Large intestine (tissue), 3 donors: ENCODE measurements around the gene ANO7. TPM values are rescaled to one million over a fixed set of nuclear protein-coding genes. Genes with fewer than 3 reads are reported as not detected.
A peak's percentile ranks its signal among the peaks of the same experiment; 100 is the strongest.

Experiments used
- DNase-seq, 2 donors: peaks; one replicate each; pipeline versions ENCODE4 v3.0.0 to v3.0.0-alpha.2; 2013
- H3K27ac ChIP-seq: one replicate; pipeline ENCODE4 v1.5.1; 2013; ENCODE audit warnings: low read length
- H3K27me3 ChIP-seq: 2 replicates; pipeline ENCODE4 v1.6.1; 2013; ENCODE audit warnings: low read length; ENCODE audit not compliant: control insufficient read depth, insufficient read depth
- H3K36me3 ChIP-seq: 2 replicates; pipeline ENCODE4 v1.6.1; 2013; ENCODE audit warnings: low read length; ENCODE audit not compliant: control insufficient read depth, insufficient read depth
- H3K4me1 ChIP-seq: one replicate; pipeline ENCODE4 v1.6.1; 2013; ENCODE audit warnings: low read length; ENCODE audit not compliant: control insufficient read depth, insufficient read depth
- H3K4me3 ChIP-seq: one replicate; pipeline ENCODE4 v1.5.1; 2013; ENCODE audit warnings: low read length
- H3K9me3 ChIP-seq: one replicate; pipeline ENCODE4 v1.6.1; 2013; ENCODE audit warnings: mild to moderate bottlenecking, low read depth, low read length, moderate library complexity; ENCODE audit not compliant: control insufficient read depth
- WGBS: methylation state at CpG from one replicate; pipeline ENCODE4 v1.1.5; 2013; ENCODE audit warnings: low lambda C conversion rate; ENCODE audit not compliant: insufficient coverage; 5-methylcytosine and 5-hydroxymethylcytosine counted together
- polyA plus RNA-seq: library from polyadenylated mRNA; unstranded; fragments of 120-200 nt; gene quantifications from one replicate; pipeline ENCODE4 v1.2.1, GENCODE V29; 2013

Gene ANO7
- polyA plus RNA-seq, 1 donor = 31.7 TPM

DNA sequence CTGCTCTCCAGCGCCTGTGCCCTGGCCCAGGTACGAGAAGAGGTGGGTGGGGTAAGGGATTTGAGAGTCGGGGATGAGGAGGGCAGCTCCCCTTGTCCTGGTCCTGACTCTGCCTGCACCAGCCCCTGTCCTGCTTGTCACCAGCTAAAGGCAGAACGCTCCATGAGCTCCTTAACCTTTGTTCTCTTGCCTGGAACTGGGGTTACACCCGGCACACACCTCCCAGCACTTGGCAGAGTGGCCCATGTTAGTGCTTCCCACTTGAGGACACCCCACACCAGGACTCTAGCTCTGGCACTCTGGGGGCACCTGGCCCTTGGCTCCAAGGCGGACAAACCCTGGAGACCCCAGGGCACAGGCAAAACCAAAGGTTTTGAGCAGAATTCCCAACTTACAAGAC, 19.2 kb downstream of the ANO7 start:
- no CpG with 5 or more reads among the region's 6 CpGs for WGBS
- no peaks in the 10 kb centered on the region for H3K36me3 ChIP-seq
- no peaks in the 10 kb centered on the region for H3K4me1 ChIP-seq
- no peaks in the 10 kb centered on the region for H3K27me3 ChIP-seq
- H3K9me3 ChIP-seq = no peaks in the 10 kb centered on the region
- H3K4me3 ChIP-seq = no peak overlapping the region
- DNase-seq = no peak
- H3K27ac ChIP-seq = no peak overlapping the region

GRCh38 chr2:241208058-241208457, 19.6 kb downstream of the ANO7 start:
- H3K36me3 ChIP-seq = no peaks in the 10 kb centered on the region
- 100% methylated on average over 1 of the region's 6 CpGs for WGBS
- H3K4me1 ChIP-seq = no peaks in the 10 kb centered on the region

DNA sequence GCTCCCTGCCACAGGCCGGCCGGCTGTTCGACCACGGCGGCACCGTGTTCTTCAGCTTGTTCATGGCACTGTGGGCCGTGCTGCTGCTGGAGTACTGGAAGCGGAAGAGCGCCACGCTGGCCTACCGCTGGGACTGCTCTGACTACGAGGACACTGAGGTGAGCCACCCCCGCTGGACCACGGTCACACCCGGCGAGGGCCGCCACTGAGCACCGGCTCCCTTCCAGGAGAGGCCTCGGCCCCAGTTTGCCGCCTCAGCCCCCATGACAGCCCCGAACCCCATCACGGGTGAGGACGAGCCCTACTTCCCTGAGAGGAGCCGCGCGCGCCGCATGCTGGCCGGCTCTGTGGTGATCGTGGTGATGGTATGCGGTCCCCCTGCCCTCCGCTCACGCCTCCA, 20.8 kb downstream of the ANO7 start:
- no peaks in the 10 kb centered on the region for H3K27me3 ChIP-seq
- WGBS = no CpG with 5 or more reads among the region's 33 CpGs
- no peak overlapping the region for H3K27ac ChIP-seq
- no peak overlapping the region for H3K4me3 ChIP-seq
- no peak for DNase-seq
- no peaks in the 10 kb centered on the region for H3K4me1 ChIP-seq
- no peaks in the 10 kb centered on the region for H3K9me3 ChIP-seq
- no peaks in the 10 kb centered on the region for H3K36me3 ChIP-seq

More at GRCh38 chr2:241208058-241208457, 19.6 kb downstream of the ANO7 start:
- no peak overlapping the region for H3K4me3 ChIP-seq
- H3K27me3 ChIP-seq = no peaks in the 10 kb centered on the region
- H3K27ac ChIP-seq = no peak overlapping the region
- no peak for DNase-seq
- H3K9me3 ChIP-seq = no peaks in the 10 kb centered on the region

DNA sequence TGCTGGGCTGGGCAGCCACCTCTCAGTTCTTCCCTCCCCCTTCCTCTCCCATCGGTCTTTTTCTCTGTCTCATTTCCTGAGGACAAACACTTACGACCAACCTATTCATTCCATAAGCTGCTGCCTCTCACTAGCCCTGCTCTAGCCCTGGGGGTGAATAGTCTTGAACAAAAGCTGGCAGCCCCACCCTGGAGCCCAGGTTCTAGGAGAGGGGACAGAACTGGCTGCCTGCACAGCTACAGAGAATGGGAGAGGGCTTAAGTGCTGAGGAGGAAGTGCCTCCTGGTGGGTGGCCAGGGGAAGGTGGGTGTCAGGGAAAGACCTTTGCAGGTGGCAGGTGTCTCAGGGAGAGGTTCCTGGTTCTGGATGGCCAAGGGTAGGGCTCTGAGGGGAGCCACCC, 22.8 kb downstream of the ANO7 start:
- H3K27ac ChIP-seq = no peak overlapping the region
- WGBS = no CpG with 5 or more reads among the region's 2 CpGs
- H3K27me3 ChIP-seq = no peaks in the 10 kb centered on the region
- no peak overlapping the region for H3K4me3 ChIP-seq
- no peak for DNase-seq
- no peaks in the 10 kb centered on the region for H3K9me3 ChIP-seq
- H3K4me1 ChIP-seq = no peaks in the 10 kb centered on the region
- H3K36me3 ChIP-seq = no peaks in the 10 kb centered on the region

DNA sequence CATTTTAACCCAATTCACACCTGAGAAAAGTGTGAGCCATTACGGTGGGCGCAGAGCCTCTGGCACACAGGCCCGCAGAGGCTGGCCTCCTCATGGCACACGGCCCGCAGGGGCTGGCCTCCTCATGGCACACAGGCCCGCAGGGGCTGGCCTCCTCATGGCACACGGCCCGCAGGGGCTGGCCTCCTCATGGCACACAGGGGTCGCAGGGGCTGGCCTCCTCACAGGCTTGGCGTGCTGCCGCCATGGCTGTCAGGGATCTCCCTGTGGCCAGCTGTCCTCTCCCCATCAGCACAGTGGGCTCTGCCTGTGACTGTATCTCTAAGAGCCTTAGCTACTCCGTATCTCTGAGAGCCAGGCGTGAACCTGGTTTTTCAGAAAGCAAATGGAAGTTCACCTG, 24.6 kb downstream of the ANO7 start:
- no CpG with 5 or more reads among the region's 13 CpGs for WGBS
- Histone ChIP-seq H3K9me3 (no peaks in the 10 kb centered on the region), H3K36me3 (no peaks in the 10 kb centered on the region), H3K27ac (no peak overlapping the region), H3K27me3 (no peaks in the 10 kb centered on the region), H3K4me3 (no peak overlapping the region), H3K4me1 (no peaks in the 10 kb centered on the region)
- no peak for DNase-seq

DNA sequence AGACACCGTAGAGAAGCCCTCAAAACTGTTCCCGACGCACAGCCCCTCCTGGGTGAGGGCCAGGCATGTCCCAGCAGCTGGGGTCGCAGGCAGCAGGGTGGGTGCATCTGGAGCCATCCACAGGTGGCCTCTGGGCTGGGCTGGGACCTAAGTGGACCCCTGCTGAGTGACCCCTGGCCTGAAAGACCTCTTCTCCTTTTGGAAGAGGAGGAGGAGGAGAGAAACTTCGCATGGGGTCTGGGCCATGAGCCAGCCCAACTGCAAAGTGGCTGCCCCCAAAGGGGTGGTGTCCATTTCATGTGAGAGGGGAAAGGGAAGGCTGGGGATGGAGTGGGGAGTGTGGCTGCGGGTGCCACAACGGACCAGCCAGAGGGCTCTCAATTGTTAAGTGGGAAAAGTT, 25.1 kb downstream of the ANO7 start:
- Histone ChIP-seq H3K4me1 (peaks cover 2% of the 10 kb centered on the region), H3K27me3 (no peaks in the 10 kb centered on the region), H3K36me3 (no peaks in the 10 kb centered on the region), H3K4me3 (no peak overlapping the region), H3K27ac (no peak overlapping the region), H3K9me3 (no peaks in the 10 kb centered on the region)
- no CpG with 5 or more reads among the region's 7 CpGs for WGBS
- DNase-seq = no peak

GRCh38 chr2:241214209-241214608, 25.7 kb downstream of the ANO7 start:
- Histone ChIP-seq H3K4me1 (peaks cover 8% of the 10 kb centered on the region), H3K4me3 (no peak overlapping the region), H3K9me3 (no peaks in the 10 kb centered on the region), H3K27me3 (no peaks in the 10 kb centered on the region), H3K27ac (no peak overlapping the region), H3K36me3 (no peaks in the 10 kb centered on the region)
- no CpG with 5 or more reads among the region's 10 CpGs for WGBS
- no peak for DNase-seq

DNA sequence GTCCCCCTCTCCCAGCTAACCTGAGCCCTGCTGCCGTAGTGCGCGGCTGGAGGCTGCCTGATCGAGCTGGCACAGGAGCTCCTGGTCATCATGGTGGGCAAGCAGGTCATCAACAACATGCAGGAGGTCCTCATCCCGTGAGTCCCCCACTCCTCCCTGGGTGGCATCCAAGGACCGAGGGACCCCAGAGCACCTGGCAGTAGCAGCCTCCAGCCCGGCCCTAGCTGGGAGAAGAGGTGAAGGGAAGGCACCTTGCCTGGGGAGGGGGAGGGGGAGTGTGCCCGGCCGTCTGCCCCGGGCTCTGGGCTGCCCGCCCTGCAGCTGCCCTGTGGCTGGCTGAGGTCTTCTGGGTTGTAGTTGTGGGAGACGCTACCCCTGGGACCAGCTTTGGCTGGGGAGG, 26.3 kb downstream of the ANO7 start:
- H3K4me3 ChIP-seq = no peak overlapping the region
- peaks cover 12% of the 10 kb centered on the region for H3K4me1 ChIP-seq
- no peaks in the 10 kb centered on the region for H3K9me3 ChIP-seq
- no peaks in the 10 kb centered on the region for H3K27me3 ChIP-seq
- no peaks in the 10 kb centered on the region for H3K36me3 ChIP-seq
- no peak for DNase-seq
- WGBS = no CpG with 5 or more reads among the region's 12 CpGs
- H3K27ac ChIP-seq = no peak overlapping the region

GRCh38 chr2:241215421-241215820, 26.9 kb downstream of the ANO7 start:
- no CpG with 5 or more reads among the region's 9 CpGs for WGBS
- Histone ChIP-seq H3K27me3 (no peaks in the 10 kb centered on the region), H3K27ac (no peak overlapping the region), H3K4me1 (peaks cover 12% of the 10 kb centered on the region), H3K9me3 (no peaks in the 10 kb centered on the region), H3K36me3 (no peaks in the 10 kb centered on the region), H3K4me3 (no peak overlapping the region)
- no peak for DNase-seq

- Histone ChIP-seq H3K27ac (no peak overlapping the region), H3K27me3 (no peaks in the 10 kb centered on the region), H3K9me3 (no peaks in the 10 kb centered on the region), H3K4me1 (peaks cover 12% of the 10 kb centered on the region), H3K4me3 (no peak overlapping the region), H3K36me3 (no peaks in the 10 kb centered on the region)
- no peak for DNase-seq
- no CpG with 5 or more reads among the region's 14 CpGs for WGBS
Measured at GRCh38 chr2:241216211-241216761, 27.8 kb downstream of the ANO7 start.

- no CpG with 5 or more reads among the region's 77 CpGs for WGBS
Measured at GRCh38 chr2:241217320-241218031, 29.0 kb downstream of the ANO7 start.

More at GRCh38 chr2:241217320-241218031, 29.0 kb downstream of the ANO7 start:
- Histone ChIP-seq H3K4me3 (peak overlapping the region; percentile 40), H3K27me3 (no peaks in the 10 kb centered on the region), H3K9me3 (no peaks in the 10 kb centered on the region), H3K36me3 (no peaks in the 10 kb centered on the region), H3K4me1 (peaks cover 12% of the 10 kb centered on the region), H3K27ac (peak overlapping the region; percentile 70)
- DNase-seq = peak; percentile 57 to 80
